ENCODE results near the gene KRTAP5-9. TPM values are rescaled to one million over a fixed set of nuclear protein-coding genes. Genes with fewer than 3 reads are reported as not detected.
"Not testable (repeated sequence)": the region's sequence is repeated elsewhere in the genome, so short reads cannot be mapped to it uniquely, and the experiment has no call there.

Gene KRTAP5-9
- total RNA-seq, 1 donor from 2014 or later, result not detected

- TF ChIP-seq EZH2 (IDR thresholded peaks at IDR 0.05; ENCODE audit: insufficient read depth, low read length) (no peak), CTCF (IDR thresholded peaks at IDR 0.05; ENCODE audit: insufficient read depth, low read depth, low read length) (no peak)
- Histone ChIP-seq H3K9me3 (ENCODE audit: insufficient read depth, low read depth, low read length) (no peaks in the 10 kb centered on the region), H2AFZ (ENCODE audit: low read depth, low read length) (no peak overlapping the region), H3K4me3 (ENCODE audit: insufficient read depth, low read depth, low read length) (no peak overlapping the region), H3K79me2 (ENCODE audit: insufficient read depth, low read length) (no peaks in the 10 kb centered on the region), H3K27ac (ENCODE audit: low read depth, low read length) (no peak overlapping the region), H4K20me1 (ENCODE audit: insufficient read depth, low read length) (no peaks in the 10 kb centered on the region), H3K36me3 (ENCODE audit: insufficient read depth, low read length) (no peaks in the 10 kb centered on the region), H3K27me3 (ENCODE audit: insufficient read depth, low read length) (no peaks in the 10 kb centered on the region), H3K4me1 (ENCODE audit: insufficient read depth, low read length) (no peaks in the 10 kb centered on the region), H3K4me2 (ENCODE audit: low read length) (no peak overlapping the region), H3K9ac (ENCODE audit: low read length) (no peak overlapping the region)
- Mint-ChIP-seq H3K4me3 (ENCODE audit: unreplicated experiment) (no peak overlapping the region), H3K36me3 (ENCODE audit: low read depth, unreplicated experiment) (peaks cover 2% of the 10 kb centered on the region), H3K27me3 (ENCODE audit: low read depth, unreplicated experiment) (peaks cover 18% of the 10 kb centered on the region), H3K4me1 (ENCODE audit: low read depth, unreplicated experiment) (peaks cover 8% of the 10 kb centered on the region), H3K9me3 (ENCODE audit: unreplicated experiment) (no peaks in the 10 kb centered on the region), H3K27ac (ENCODE audit: unreplicated experiment) (peak overlapping the region; percentile 78)
- no peak for FAIRE-seq
- DNase-seq (ENCODE audit: low read depth), result no peak
Measured at GRCh38 chr11:71538666-71538990, 9.6 kb upstream of the KRTAP5-9 start.

- H3K27me3 ChIP-seq (ENCODE audit: insufficient read depth, low read length), result no peaks in the 10 kb centered on the region
- H4K20me1 ChIP-seq (ENCODE audit: insufficient read depth, low read length), result no peaks in the 10 kb centered on the region
- no peaks in the 10 kb centered on the region for H3K36me3 ChIP-seq (ENCODE audit: insufficient read depth, low read length)
- TF ChIP-seq CTCF (IDR thresholded peaks at IDR 0.05; ENCODE audit: insufficient read depth, low read depth, low read length), result no peak
- no peak for TF ChIP-seq EZH2 (IDR thresholded peaks at IDR 0.05; ENCODE audit: insufficient read depth, low read length)
- H3K27me3 Mint-ChIP-seq (ENCODE audit: low read depth, unreplicated experiment), result peaks cover 21% of the 10 kb centered on the region
- H3K9ac ChIP-seq (ENCODE audit: low read length), result no peak overlapping the region
- no peaks in the 10 kb centered on the region for H3K9me3 Mint-ChIP-seq (ENCODE audit: unreplicated experiment)
- no peak overlapping the region for H2AFZ ChIP-seq (ENCODE audit: low read depth, low read length)
- FAIRE-seq (no peak), DNase-seq (ENCODE audit: low read depth) (no peak)
- no peak overlapping the region for H3K4me2 ChIP-seq (ENCODE audit: low read length)
- H3K79me2 ChIP-seq (ENCODE audit: insufficient read depth, low read length), result no peaks in the 10 kb centered on the region
- H3K4me1 ChIP-seq (ENCODE audit: insufficient read depth, low read length), result no peaks in the 10 kb centered on the region
- no peak overlapping the region for H3K4me3 Mint-ChIP-seq (ENCODE audit: unreplicated experiment)
- H3K9me3 ChIP-seq (ENCODE audit: insufficient read depth, low read depth, low read length), result no peaks in the 10 kb centered on the region
- peaks cover 8% of the 10 kb centered on the region for H3K4me1 Mint-ChIP-seq (ENCODE audit: low read depth, unreplicated experiment)
- peak overlapping the region; percentile 78 for H3K27ac Mint-ChIP-seq (ENCODE audit: unreplicated experiment)
- no peak overlapping the region for H3K4me3 ChIP-seq (ENCODE audit: insufficient read depth, low read depth, low read length)
- H3K27ac ChIP-seq (ENCODE audit: low read depth, low read length), result no peak overlapping the region
- peaks cover 2% of the 10 kb centered on the region for H3K36me3 Mint-ChIP-seq (ENCODE audit: low read depth, unreplicated experiment)
Measured at GRCh38 chr11:71539017-71539416, 9.2 kb upstream of the KRTAP5-9 start.

- H3K4me2 ChIP-seq (ENCODE audit: low read length); H3K36me3 Mint-ChIP-seq (ENCODE audit: low read depth, unreplicated experiment); DNase-seq (ENCODE audit: low read depth); H3K27ac ChIP-seq (ENCODE audit: low read depth, low read length); H3K79me2 ChIP-seq (ENCODE audit: insufficient read depth, low read length); H3K9ac ChIP-seq (ENCODE audit: low read length); H3K4me3 ChIP-seq (ENCODE audit: insufficient read depth, low read depth, low read length); H3K9me3 ChIP-seq (ENCODE audit: insufficient read depth, low read depth, low read length); H2AFZ ChIP-seq (ENCODE audit: low read depth, low read length); H4K20me1 ChIP-seq (ENCODE audit: insufficient read depth, low read length); H3K27me3 ChIP-seq (ENCODE audit: insufficient read depth, low read length); H3K4me3 Mint-ChIP-seq (ENCODE audit: unreplicated experiment); H3K4me1 ChIP-seq (ENCODE audit: insufficient read depth, low read length); H3K4me1 Mint-ChIP-seq (ENCODE audit: low read depth, unreplicated experiment); H3K27ac Mint-ChIP-seq (ENCODE audit: unreplicated experiment); FAIRE-seq; H3K36me3 ChIP-seq (ENCODE audit: insufficient read depth, low read length); H3K9me3 Mint-ChIP-seq (ENCODE audit: unreplicated experiment): not testable (repeated sequence)
- H3K27me3 Mint-ChIP-seq (ENCODE audit: low read depth, unreplicated experiment), result peaks cover 24% of the 10 kb centered on the region
Measured at GRCh38 chr11:71539971-71540370, 8.2 kb upstream of the KRTAP5-9 start.

- not testable (repeated sequence) for H3K4me1 Mint-ChIP-seq (ENCODE audit: low read depth, unreplicated experiment); H3K9ac ChIP-seq (ENCODE audit: low read length); H3K9me3 Mint-ChIP-seq (ENCODE audit: unreplicated experiment); H3K4me2 ChIP-seq (ENCODE audit: low read length); H3K27ac ChIP-seq (ENCODE audit: low read depth, low read length); H3K4me1 ChIP-seq (ENCODE audit: insufficient read depth, low read length); H4K20me1 ChIP-seq (ENCODE audit: insufficient read depth, low read length); FAIRE-seq; H3K27ac Mint-ChIP-seq (ENCODE audit: unreplicated experiment); H3K4me3 Mint-ChIP-seq (ENCODE audit: unreplicated experiment); H3K4me3 ChIP-seq (ENCODE audit: insufficient read depth, low read depth, low read length); H3K36me3 ChIP-seq (ENCODE audit: insufficient read depth, low read length); H3K9me3 ChIP-seq (ENCODE audit: insufficient read depth, low read depth, low read length); H3K79me2 ChIP-seq (ENCODE audit: insufficient read depth, low read length); H3K27me3 ChIP-seq (ENCODE audit: insufficient read depth, low read length); H3K36me3 Mint-ChIP-seq (ENCODE audit: low read depth, unreplicated experiment); H2AFZ ChIP-seq (ENCODE audit: low read depth, low read length); DNase-seq (ENCODE audit: low read depth)
- peaks cover 25% of the 10 kb centered on the region for H3K27me3 Mint-ChIP-seq (ENCODE audit: low read depth, unreplicated experiment)
Measured at GRCh38 chr11:71540521-71541304, 7.5 kb upstream of the KRTAP5-9 start.

Data from astrocyte (in vitro differentiated cells and primary cell).